Measurements from ENCODE around the gene TRIM65. TPM values are rescaled to one million over a fixed set of nuclear protein-coding genes. Genes with fewer than 3 reads are reported as not detected.

Gene TRIM65
- total RNA-seq, 1 experiment from 2014 or later = 32.7 TPM

GRCh38 chr17:75917141-75917916 is 20.6 kb upstream of the TRIM65 start:
- DNase-seq (ENCODE audit: low spot score) = no peak

GRCh38 chr17:75915268-75915667 is 18.5 kb upstream of the TRIM65 start:
- DNase-seq (ENCODE audit: low spot score) = no peak

- no peak for DNase-seq (ENCODE audit: low spot score)
Measured at GRCh38 chr17:75914643-75915267, 18.0 kb upstream of the TRIM65 start.

- DNase-seq (ENCODE audit: low spot score) = no peak
Measured at GRCh38 chr17:75913537-75914210, 16.9 kb upstream of the TRIM65 start.

- no peak for DNase-seq (ENCODE audit: low spot score)
Measured at GRCh38 chr17:75910699-75911098, 13.9 kb upstream of the TRIM65 start.

GRCh38 chr17:75909812-75910274 is 13.1 kb upstream of the TRIM65 start:
- no peak for DNase-seq (ENCODE audit: low spot score)

GRCh38 chr17:75909051-75909811 is 12.5 kb upstream of the TRIM65 start:
- DNase-seq (ENCODE audit: low spot score) = no peak

GRCh38 chr17:75908201-75908600 is 11.4 kb upstream of the TRIM65 start:
- DNase-seq (ENCODE audit: low spot score) = peak; percentile 68

- no peak for DNase-seq (ENCODE audit: low spot score)
Measured at GRCh38 chr17:75906143-75906884, 9.6 kb upstream of the TRIM65 start.

- DNase-seq (ENCODE audit: low spot score) = peak; percentile 93
Measured at GRCh38 chr17:75904749-75905521, 8.2 kb upstream of the TRIM65 start, which contains the start of gene MRPL38. MRPL38 (minus strand) TSS chr17:75904884; CDS start chr17:75904875, 9 bp downstream.

GRCh38 chr17:75902406-75902805 is 5.7 kb upstream of the TRIM65 start:
- DNase-seq (ENCODE audit: low spot score) = no peak

GRCh38 chr17:75901727-75902126 is 5.0 kb upstream of the TRIM65 start:
- no peak for DNase-seq (ENCODE audit: low spot score)

GRCh38 chr17:75900691-75901533 is 4.2 kb upstream of the TRIM65 start:
- DNase-seq (ENCODE audit: low spot score) = no peak

- DNase-seq (ENCODE audit: low spot score) = no peak
Measured at GRCh38 chr17:75899767-75900468, 3.2 kb upstream of the TRIM65 start.

GRCh38 chr17:75899353-75899752 is 2.6 kb upstream of the TRIM65 start:
- no peak for DNase-seq (ENCODE audit: low spot score)

- no peak for DNase-seq (ENCODE audit: low spot score)
Measured at GRCh38 chr17:75898791-75899190, 2.0 kb upstream of the TRIM65 start.

- DNase-seq (ENCODE audit: low spot score) = no peak
Measured at GRCh38 chr17:75898065-75898464, 1.3 kb upstream of the TRIM65 start.

- DNase-seq (ENCODE audit: low spot score) = no peak
Measured at GRCh38 chr17:75897160-75898019, 639 bp upstream of the TRIM65 start.
